Effector memory CD8-positive, alpha-beta T cell (primary cell): ENCODE results near the gene DLGAP1.

Experiments
- ATAC-seq: fragments of 150-1000 bp; cut with Tn5 transposase; replicated peaks from 2 replicates; pipeline ENCODE4 v1.10.0; 2021; ENCODE audit warnings: mild to moderate bottlenecking, moderate library complexity
- DNase-seq, 3 experiments: peaks; one replicate each; pipeline ENCODE4 v3.0.0; 2021
- H3K27ac Mint-ChIP-seq, 2 donors: one replicate each; pipeline ENCODE4 v1.8.0; 2022; ENCODE audit warnings: mild to moderate bottlenecking in 2 of 2, mixed read lengths in 2 of 2, moderate library complexity in 2 of 2
- H3K27me3 Mint-ChIP-seq, 2 donors: one replicate each; pipeline ENCODE4 v1.8.0; 2022; ENCODE audit warnings: mixed read lengths in 2 of 2
- H3K36me3 Mint-ChIP-seq: one replicate; pipeline ENCODE4 v1.8.0; 2022; ENCODE audit warnings: mild to moderate bottlenecking, moderate library complexity, mixed read lengths; ENCODE audit not compliant: insufficient read depth
- H3K4me1 Mint-ChIP-seq, 2 donors: one replicate each; pipeline ENCODE4 v1.8.0; 2022; ENCODE audit warnings: low read depth in 2 of 2, mixed read lengths in 2 of 2
- H3K4me3 Mint-ChIP-seq, 2 donors: one replicate each; pipeline ENCODE4 v1.8.0; 2022; ENCODE audit warnings: mild to moderate bottlenecking in 2 of 2, mixed read lengths in 2 of 2, moderate library complexity in 2 of 2
- H3K9me3 Mint-ChIP-seq, 2 donors: one replicate each; pipeline ENCODE4 v1.8.0; 2022; ENCODE audit warnings: mixed read lengths in 2 of 2

The DLGAP1 gene

DNA sequence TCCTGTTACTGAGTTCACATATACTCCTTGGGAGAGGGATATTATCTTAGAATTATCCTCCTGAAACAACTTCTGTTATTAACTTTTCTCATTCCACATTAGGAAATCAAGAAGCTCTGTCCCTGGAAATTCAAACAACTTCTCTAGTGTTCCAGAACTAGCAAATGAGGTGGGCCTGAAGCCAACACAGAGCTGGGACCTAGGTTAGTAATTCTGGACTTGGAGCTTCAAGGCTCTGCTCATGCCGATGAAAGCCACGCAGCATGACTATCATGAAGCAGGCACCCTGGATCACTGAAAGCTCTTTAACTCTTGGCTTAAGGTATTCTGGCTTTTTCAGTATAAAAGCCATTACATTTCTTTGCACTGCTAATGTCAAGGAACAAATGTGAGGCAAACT, 762.4 kb downstream of the DLGAP1 start:
- DNase-seq (no peak), ATAC-seq (no peak)
- no peaks in the 10 kb centered on the region for H3K9me3 Mint-ChIP-seq
- no peaks in the 10 kb centered on the region for H3K4me1 Mint-ChIP-seq
- no peak overlapping the region for H3K4me3 Mint-ChIP-seq
- H3K36me3 Mint-ChIP-seq = no peaks in the 10 kb centered on the region
- H3K27me3 Mint-ChIP-seq = peaks cover 17 to 23% of the 10 kb centered on the region in 2 donors
- no peak overlapping the region for H3K27ac Mint-ChIP-seq

DNA sequence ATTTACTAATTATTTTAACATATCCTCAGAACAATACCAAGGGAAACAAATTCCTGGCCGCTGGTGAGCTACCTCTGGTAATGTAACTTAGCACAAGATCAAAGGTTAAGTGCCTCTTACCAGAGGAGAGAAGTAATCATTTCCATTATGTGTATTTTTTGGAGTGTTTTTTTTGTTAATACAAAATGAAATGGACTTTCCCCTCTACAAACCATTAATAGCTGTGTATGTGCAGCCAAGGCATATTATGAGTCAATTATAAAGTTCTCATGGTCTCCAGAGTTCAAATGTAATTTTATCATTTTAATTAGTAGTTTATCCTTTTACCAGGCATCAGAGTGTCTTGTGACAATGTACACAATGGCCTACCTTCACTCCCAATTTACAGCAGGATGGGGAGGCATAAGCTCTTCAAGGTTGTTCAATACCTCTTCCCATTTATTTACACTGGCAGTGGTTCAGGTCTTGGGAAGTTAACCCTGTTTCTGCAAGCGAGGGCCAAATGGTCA, 762.9 kb downstream of the DLGAP1 start:
- no peak overlapping the region for H3K4me3 Mint-ChIP-seq

DNA sequence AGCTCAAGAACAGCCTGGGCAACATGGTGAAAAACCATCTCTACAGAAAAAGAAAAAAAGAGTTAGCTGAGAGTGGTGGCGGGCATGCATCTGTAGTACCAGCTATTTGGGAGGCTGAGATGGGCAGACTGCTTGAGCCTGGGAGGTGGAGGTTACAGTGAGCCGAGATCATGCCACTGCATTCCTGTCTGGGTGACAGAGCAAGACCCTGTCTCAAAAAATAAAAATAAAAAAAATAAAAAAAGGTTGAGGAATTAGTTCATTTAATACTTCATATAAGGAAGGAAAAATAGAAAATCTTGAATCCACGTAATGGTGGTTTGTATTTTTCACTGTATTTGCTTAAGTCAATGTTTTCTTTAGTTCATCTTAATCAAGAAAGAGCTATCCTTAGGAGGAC, 763.4 kb downstream of the DLGAP1 start:
- Mint-ChIP-seq H3K27me3 (peaks cover 7 to 13% of the 10 kb centered on the region in 2 donors), H3K36me3 (no peaks in the 10 kb centered on the region), H3K4me1 (no peaks in the 10 kb centered on the region), H3K9me3 (peaks cover 0 to 1% of the 10 kb centered on the region in 2 donors), H3K4me3 (no peak overlapping the region), H3K27ac (no peak overlapping the region)
- DNase-seq = no peak
- no peak for ATAC-seq

More for the DNA sequence above, 762.9 kb downstream of the DLGAP1 start:
- H3K27me3 Mint-ChIP-seq = peaks cover 12 to 18% of the 10 kb centered on the region in 2 donors
- H3K36me3 Mint-ChIP-seq = no peaks in the 10 kb centered on the region
- ATAC-seq (no peak), DNase-seq (no peak)
- H3K4me1 Mint-ChIP-seq = no peaks in the 10 kb centered on the region
- H3K27ac Mint-ChIP-seq = no peak overlapping the region
- H3K9me3 Mint-ChIP-seq = peaks cover 0 to under 1% of the 10 kb centered on the region in 2 donors

DNA sequence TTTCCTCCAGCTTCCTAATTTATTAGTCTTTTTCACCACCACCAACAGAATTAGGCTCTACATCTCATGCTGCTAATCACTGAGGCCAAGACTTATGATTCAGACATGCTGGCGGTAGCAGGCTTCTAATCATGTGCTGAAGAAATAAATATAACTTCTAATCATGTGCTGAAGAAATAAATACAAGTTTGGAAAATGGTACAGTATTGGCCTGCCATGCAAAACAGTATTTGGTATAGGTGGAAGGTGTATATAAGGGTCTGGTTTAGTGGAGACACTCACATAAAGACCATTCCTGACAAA, 764.4 kb downstream of the DLGAP1 start:
- Mint-ChIP-seq H3K4me3 (no peak overlapping the region), H3K36me3 (no peaks in the 10 kb centered on the region), H3K9me3 (peaks cover 0 to 1% of the 10 kb centered on the region in 2 donors), H3K27ac (no peak overlapping the region), H3K4me1 (no peaks in the 10 kb centered on the region), H3K27me3 (peaks cover 0 to 6% of the 10 kb centered on the region in 2 donors)
- no peak for DNase-seq
- no peak for ATAC-seq

DNA sequence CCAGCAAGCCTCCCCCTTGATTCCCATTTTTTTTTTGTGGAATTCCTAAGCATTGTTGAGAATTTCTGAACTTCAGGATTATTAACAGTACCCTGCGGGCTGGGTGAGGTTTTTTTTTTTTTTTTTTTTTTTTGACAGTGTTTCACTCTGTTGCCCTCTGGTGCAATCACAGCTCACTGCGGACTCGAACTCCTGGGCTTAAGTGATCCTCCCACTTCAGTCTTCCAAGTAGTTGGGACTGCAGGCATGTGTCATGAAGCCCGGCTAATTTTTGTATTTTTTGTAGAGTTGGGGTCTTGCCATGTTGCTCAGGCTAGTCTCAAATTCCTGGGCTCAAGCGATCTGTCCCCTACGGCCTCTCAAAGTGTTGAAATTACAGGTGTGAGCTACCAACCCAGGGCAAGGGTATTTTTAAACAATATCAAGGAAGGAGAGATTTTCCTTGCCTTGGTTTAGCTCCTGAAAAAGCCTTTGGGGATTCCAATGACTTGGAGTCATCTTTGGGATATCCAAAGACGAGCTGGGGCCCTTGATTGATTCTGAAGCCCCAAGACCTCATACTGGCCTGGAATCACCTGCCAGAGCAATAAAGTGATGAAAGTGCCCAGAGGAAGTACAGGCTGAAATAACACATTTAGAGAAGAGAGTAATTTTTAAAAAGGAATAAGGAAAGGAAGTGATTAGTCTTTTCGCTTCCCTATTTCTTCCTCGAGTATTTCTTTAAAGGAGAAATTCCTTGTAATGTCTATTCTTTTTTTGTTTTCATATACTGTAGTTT, 764.9 kb downstream of the DLGAP1 start:
- no peak for ATAC-seq
- H3K4me3 Mint-ChIP-seq = no peak overlapping the region
- no peak for DNase-seq
- peaks cover 0 to 6% of the 10 kb centered on the region in 2 donors for H3K27me3 Mint-ChIP-seq
- H3K9me3 Mint-ChIP-seq = peaks cover 0 to 1% of the 10 kb centered on the region in 2 donors
- H3K36me3 Mint-ChIP-seq = no peaks in the 10 kb centered on the region
- H3K4me1 Mint-ChIP-seq = no peaks in the 10 kb centered on the region
- H3K27ac Mint-ChIP-seq = no peak overlapping the region

DNA sequence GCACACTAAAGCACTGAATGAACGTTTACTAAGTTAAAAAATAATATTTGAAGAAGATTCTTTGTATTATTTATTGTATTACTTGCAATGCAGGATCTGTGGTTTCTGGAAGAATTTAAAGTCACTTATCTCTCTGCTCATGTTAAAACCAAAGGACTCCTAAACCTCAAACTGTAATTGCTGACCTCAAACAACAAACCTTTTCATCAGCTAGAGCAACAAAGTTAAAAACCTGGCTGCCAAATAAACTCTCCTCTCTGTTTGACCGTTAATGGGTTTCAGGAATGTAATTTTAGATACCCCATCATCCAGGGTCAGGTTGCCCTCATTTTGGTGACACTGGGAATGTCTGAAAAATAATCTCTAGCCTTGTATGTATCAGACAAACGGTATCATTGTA, 766.0 kb downstream of the DLGAP1 start:
- H3K27me3 Mint-ChIP-seq = peaks cover 0 to 14% of the 10 kb centered on the region in 2 donors
- H3K4me1 Mint-ChIP-seq = no peaks in the 10 kb centered on the region
- H3K9me3 Mint-ChIP-seq = peaks cover 0 to 1% of the 10 kb centered on the region in 2 donors
- ATAC-seq (no peak), DNase-seq (no peak)
- no peak overlapping the region for H3K27ac Mint-ChIP-seq
- no peaks in the 10 kb centered on the region for H3K36me3 Mint-ChIP-seq
- no peak overlapping the region for H3K4me3 Mint-ChIP-seq

DNA sequence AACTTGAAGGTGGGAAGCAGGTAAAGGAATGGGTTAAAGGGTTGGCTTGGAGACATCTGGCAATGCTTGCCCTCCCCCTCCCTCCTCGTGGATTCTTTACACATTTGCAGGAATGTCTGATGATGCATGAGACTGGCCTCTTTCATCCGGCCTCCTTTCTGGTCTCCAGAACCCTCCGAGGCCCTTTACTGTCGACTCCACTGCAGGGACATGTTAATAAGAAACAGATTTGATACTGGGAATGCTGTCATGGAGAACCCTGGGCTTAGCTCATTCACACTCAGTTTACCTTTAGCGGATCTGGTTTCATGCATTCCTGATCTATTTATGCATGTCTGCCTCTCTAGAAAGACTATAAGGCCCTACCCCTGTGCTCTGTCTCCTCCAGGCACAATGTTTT, 766.4 kb downstream of the DLGAP1 start:
- Mint-ChIP-seq H3K9me3 (peaks cover 0 to 1% of the 10 kb centered on the region in 2 donors), H3K36me3 (no peaks in the 10 kb centered on the region), H3K4me1 (no peaks in the 10 kb centered on the region), H3K27me3 (peaks cover 0 to 14% of the 10 kb centered on the region in 2 donors), H3K4me3 (no peak overlapping the region), H3K27ac (no peak overlapping the region)
- ATAC-seq = no peak
- DNase-seq = no peak

DNA sequence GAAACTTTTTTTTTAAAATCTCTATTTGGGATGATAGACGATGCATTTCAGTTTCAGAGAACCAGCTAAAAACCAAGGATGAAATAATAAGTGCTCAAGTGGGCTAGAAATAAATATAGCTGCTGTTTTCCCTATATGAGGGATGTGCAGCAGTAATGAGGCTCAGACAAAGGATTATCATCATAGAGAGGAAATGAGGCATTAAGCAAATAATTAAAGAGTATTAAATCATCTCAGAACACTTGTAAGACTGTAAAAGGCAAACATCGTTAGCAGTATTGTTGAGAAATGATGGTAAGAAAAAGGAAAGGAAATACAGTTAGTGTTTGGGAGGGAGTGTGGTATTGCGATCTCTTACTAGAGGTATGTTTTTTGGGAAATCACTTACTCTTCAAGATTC, 771.6 kb downstream of the DLGAP1 start:
- peaks cover 1 to 8% of the 10 kb centered on the region in 2 donors for H3K27me3 Mint-ChIP-seq
- H3K4me1 Mint-ChIP-seq = no peaks in the 10 kb centered on the region
- no peak for ATAC-seq
- no peaks in the 10 kb centered on the region for H3K36me3 Mint-ChIP-seq
- H3K4me3 Mint-ChIP-seq = no peak overlapping the region
- H3K27ac Mint-ChIP-seq = no peak overlapping the region
- DNase-seq = no peak
- H3K9me3 Mint-ChIP-seq = peaks cover 0 to 4% of the 10 kb centered on the region in 2 donors

DNA sequence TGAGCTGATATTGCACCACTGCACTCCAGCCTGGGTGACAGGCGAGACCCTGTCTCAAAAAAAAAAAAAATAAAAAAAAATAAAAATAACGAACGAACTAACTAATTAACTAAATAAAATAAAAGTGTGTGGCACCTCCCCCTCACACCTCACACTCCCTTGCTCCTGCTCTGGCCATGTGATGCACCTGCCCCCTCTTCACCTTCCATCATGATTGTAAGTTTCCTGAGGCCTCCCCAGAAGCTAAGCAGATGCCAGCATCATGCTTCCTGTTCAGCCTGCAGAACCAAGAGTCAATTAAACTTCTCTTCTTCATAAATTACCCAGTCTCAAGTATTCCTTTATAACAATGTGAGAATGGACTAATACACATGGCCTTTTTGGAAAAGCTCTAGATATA, 773.0 kb downstream of the DLGAP1 start:
- no peaks in the 10 kb centered on the region for H3K4me1 Mint-ChIP-seq
- DNase-seq = no peak
- H3K9me3 Mint-ChIP-seq = peaks cover 0 to 3% of the 10 kb centered on the region in 2 donors
- no peak for ATAC-seq
- no peak overlapping the region for H3K4me3 Mint-ChIP-seq
- H3K27ac Mint-ChIP-seq = no peak overlapping the region
- H3K27me3 Mint-ChIP-seq = peaks cover 12 to 13% of the 10 kb centered on the region in 2 donors
- no peaks in the 10 kb centered on the region for H3K36me3 Mint-ChIP-seq

DNA sequence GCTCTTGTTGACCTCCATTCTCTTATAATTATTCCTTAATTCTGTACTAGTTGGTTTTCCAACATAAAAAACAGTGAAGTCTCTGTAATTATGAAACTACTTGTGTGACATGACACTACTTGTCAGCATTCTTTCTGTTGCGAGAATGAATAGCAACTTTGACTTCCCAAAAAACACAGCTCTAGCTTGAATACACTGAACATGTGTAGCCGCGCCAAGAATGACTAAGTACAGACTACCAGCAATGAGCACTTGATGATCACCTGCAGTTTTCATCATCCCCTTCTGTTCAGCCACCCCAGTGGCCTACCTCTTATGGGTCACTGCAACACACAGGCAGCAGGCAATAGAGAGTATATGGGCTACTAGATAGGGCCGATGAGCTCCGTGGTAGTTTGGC, 775.9 kb downstream of the DLGAP1 start:
- Mint-ChIP-seq H3K27ac (no peak overlapping the region), H3K4me1 (no peaks in the 10 kb centered on the region), H3K36me3 (no peaks in the 10 kb centered on the region), H3K27me3 (peaks cover 19 to 28% of the 10 kb centered on the region in 2 donors), H3K4me3 (no peak overlapping the region), H3K9me3 (peaks cover 0 to 3% of the 10 kb centered on the region in 2 donors)
- ATAC-seq (no peak), DNase-seq (no peak)

DNA sequence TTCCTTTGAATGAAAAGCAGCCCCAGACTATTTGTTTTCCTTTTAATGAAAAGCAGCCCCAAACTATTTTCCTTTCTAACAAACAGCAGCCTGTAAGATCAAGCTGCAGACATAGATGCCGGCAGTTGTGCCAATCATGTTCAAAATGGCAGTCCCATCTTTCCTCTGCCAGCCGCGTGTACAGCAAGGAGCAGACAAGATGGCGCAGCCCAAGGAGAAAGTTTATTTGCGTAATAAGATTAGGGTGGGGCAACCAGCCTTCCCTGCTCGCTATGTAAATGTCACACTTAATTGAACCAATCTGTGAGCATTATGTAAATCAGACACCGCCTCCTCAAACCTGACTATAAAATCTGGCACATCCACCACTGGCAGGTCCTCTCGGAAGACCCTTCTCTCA, 779.1 kb downstream of the DLGAP1 start:
- Mint-ChIP-seq H3K9me3 (no peaks in the 10 kb centered on the region), H3K4me3 (no peak overlapping the region), H3K27me3 (peaks cover 17 to 28% of the 10 kb centered on the region in 2 donors), H3K4me1 (no peaks in the 10 kb centered on the region), H3K36me3 (no peaks in the 10 kb centered on the region), H3K27ac (no peak overlapping the region)
- ATAC-seq = no peak
- no peak for DNase-seq

DNA sequence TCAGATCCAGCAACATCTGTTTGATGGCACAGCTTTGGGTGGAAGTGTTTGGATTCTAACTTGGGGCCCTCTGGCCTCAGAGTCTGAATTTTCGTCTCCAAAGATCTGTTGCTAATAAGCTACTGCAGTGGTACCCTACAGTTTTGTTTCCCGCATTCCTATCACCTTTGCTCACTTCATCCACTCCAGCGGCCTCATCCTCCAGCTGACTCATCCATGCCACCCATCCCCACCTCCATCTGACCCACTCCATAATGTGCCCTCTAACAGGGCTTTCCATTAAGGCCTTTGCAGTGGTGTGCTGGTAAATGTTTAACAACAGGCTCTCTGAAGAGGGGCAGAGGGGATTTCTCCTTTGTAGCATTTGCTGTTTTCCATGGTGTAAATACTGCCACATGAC, 779.7 kb downstream of the DLGAP1 start:
- H3K36me3 Mint-ChIP-seq = no peaks in the 10 kb centered on the region
- DNase-seq (no peak), ATAC-seq (no peak)
- H3K4me1 Mint-ChIP-seq = no peaks in the 10 kb centered on the region
- H3K9me3 Mint-ChIP-seq = no peaks in the 10 kb centered on the region
- no peak overlapping the region for H3K27ac Mint-ChIP-seq
- no peak overlapping the region for H3K4me3 Mint-ChIP-seq
- peaks cover 17 to 28% of the 10 kb centered on the region in 2 donors for H3K27me3 Mint-ChIP-seq

DNA sequence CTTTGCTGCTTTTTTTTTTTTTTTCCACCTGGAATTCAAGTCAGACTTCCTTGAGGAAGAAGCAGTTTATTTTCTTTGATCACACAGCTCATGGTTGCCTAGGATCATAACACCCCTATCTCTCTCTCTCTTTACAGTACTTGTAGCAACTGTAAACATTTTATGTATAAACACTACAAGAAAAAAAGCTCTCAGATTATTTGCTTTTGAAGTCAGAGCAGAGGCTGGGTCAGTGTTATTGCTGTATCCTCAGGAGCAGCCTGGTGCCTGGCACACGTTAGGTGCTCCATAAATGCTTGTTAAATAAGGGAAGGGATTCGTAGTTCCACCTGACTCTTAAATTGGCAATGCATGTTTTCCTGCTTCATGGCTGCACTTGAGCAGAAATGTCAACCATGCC, 783.9 kb downstream of the DLGAP1 start:
- Mint-ChIP-seq H3K36me3 (no peaks in the 10 kb centered on the region), H3K27me3 (peaks cover 3 to 8% of the 10 kb centered on the region in 2 donors), H3K4me3 (no peak overlapping the region), H3K9me3 (no peaks in the 10 kb centered on the region), H3K27ac (no peak overlapping the region), H3K4me1 (no peaks in the 10 kb centered on the region)
- ATAC-seq (no peak), DNase-seq (no peak)

DNA sequence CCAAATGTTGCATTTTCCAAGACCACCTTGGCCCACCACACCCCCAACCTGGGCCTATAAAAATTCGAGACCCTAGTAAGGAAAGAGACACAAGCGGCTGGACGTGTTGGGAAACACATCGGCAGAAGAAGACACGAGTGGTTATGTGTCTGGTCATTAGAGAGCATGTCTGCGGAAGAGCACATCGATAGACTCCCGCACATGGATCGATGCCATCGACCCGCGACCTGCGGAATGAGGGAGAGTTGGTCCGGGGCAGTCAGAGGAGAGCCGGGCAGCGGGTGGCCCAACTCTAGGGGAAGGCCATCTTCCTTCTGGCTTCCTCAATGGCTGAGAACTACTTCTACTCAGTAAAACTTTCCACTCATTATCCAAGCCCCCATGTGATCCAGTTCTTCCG, 785.7 kb downstream of the DLGAP1 start:
- H3K27ac Mint-ChIP-seq = no peak overlapping the region
- DNase-seq (no peak), ATAC-seq (no peak)
- H3K4me1 Mint-ChIP-seq = peaks cover 0 to 2% of the 10 kb centered on the region in 2 donors
- H3K36me3 Mint-ChIP-seq = no peaks in the 10 kb centered on the region
- no peak overlapping the region for H3K4me3 Mint-ChIP-seq
- H3K9me3 Mint-ChIP-seq = no peaks in the 10 kb centered on the region
- H3K27me3 Mint-ChIP-seq = no peaks in the 10 kb centered on the region
